GM18499 (cell line): ENCODE measurements around the gene HOXA6.

ENCODE experiments used
- ATAC-seq: cut with Tn5 transposase; IDR thresholded peaks from one replicate; pipeline ENCODE4 v1.9.1; 2021; ENCODE audit warnings: moderate number of reproducible peaks; ENCODE audit not compliant: insufficient read depth, unreplicated experiment

The HOXA6 gene

DNA sequence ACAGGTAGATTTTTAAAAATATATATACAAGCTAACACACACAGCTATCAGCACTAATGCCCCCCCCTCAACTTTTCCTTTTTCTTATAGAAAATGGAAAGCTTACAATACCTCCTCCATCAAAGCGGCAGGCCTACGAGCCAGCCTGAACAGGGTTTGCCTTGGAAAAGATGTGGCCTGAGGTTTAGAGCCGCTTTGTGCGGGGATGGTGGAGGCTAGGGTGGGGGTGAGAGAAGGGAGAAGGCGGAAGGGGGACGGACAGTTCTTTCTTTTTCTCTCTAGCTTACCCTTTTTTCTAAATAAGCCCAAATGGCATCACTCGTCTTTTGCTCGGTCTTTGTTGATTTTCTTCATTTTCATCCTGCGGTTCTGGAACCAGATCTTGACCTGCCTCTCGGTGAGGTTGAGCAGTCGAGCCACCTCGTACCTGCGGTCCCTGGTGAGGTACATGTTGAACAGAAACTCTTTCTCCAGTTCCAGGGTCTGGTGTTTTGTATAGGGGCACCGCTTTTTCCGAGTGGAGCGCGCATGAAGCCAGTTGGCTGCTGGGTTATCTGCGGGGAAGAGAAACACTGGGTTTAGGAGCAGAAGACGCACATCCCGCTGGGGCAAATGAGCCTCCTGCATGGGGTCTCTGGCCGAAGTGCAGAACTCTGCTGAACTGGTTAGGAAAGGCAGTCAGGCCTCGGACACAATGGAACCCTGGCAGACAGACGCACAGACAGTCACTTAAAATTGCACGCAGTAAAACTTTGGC lies 15.9 kb upstream of the HOXA6 start:
- no peak for ATAC-seq

GRCh38 chr7:27162561-27163287 lies 15.2 kb upstream of the HOXA6 start:
- no peak for ATAC-seq

- no peak for ATAC-seq
These were observed 14.4 kb upstream of the HOXA6 start for GRCh38 chr7:27161721-27162560.

DNA sequence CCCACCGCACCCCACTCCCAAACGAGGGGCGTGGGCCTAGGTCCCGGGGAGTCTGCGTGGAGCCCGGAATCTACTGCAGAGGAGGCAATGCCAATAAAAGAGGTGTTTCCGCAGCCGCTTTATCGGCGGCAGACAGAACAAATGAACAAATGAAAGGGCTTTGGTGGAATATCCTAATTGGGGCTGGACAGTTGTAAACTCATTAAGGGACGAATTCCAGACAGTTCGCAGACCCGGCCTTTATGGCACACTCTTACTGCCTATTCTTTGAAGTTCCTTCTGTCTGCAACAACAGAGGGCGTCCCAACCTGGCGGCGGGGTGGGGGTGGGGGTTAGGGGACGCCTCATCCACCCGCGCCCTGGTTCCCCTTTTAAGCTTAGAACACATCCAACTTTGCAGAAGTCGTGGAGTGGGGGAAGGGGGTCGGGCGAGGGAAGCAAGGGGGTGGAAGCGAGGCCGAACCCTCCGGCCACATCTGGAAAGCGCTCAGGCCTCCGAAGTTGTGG lies 13.7 kb upstream of the HOXA6 start:
- ATAC-seq = no peak

GRCh38 chr7:27160546-27161213 lies 13.1 kb upstream of the HOXA6 start:
- no peak for ATAC-seq

GRCh38 chr7:27160145-27160545 lies 12.6 kb upstream of the HOXA6 start:
- no peak for ATAC-seq

GRCh38 chr7:27159266-27160144 lies 11.9 kb upstream of the HOXA6 start:
- no peak for ATAC-seq

GRCh38 chr7:27158436-27159265 lies 11.1 kb upstream of the HOXA6 start:
- ATAC-seq = no peak

GRCh38 chr7:27157702-27158431 lies 10.3 kb upstream of the HOXA6 start:
- ATAC-seq = no peak

DNA sequence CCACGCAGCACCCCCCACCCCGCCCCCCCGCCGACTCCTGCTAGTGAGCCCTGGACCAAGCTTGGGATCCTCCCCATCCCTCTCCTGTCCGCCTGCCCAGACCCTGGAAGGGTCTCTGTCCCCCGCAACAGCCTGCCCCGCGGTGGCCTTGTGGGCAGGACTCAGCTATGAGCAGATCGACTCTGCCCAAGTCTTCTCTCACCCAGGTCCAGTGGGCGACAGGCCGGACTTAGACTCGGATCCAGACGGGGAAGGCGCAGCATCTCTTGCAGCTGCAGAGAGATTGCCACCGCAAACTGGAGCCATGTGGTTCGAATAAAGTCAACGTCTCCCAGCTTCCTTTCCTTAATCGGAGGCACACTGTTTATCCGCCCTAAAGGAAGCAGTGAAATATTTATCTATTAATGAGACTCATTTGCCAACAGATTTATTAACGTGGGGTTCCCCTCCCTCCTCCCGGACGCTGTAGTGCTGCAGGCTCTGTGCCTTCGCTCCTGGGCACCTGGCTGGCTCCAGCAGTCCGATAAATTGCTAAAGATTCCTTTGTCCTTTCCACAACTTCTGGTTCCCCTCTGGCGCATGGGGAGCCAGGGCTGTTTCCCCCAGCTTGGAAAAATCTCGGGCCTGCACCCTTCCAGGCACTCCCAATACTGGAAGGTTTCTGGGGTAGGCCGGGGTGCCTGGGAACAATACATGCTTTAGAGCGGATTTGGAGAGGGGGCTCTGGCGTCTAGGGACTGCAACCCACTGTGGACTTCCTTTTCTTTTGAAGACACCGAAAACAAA lies 9.5 kb upstream of the HOXA6 start:
- ATAC-seq = no peak

GRCh38 chr7:27156508-27156898 lies 8.9 kb upstream of the HOXA6 start, which contains the start of gene HOXA7:
Gene HOXA7 (minus strand): TSS chr7:27156675. CDS start chr7:27156545, 130 bp downstream.
- no peak for ATAC-seq

DNA sequence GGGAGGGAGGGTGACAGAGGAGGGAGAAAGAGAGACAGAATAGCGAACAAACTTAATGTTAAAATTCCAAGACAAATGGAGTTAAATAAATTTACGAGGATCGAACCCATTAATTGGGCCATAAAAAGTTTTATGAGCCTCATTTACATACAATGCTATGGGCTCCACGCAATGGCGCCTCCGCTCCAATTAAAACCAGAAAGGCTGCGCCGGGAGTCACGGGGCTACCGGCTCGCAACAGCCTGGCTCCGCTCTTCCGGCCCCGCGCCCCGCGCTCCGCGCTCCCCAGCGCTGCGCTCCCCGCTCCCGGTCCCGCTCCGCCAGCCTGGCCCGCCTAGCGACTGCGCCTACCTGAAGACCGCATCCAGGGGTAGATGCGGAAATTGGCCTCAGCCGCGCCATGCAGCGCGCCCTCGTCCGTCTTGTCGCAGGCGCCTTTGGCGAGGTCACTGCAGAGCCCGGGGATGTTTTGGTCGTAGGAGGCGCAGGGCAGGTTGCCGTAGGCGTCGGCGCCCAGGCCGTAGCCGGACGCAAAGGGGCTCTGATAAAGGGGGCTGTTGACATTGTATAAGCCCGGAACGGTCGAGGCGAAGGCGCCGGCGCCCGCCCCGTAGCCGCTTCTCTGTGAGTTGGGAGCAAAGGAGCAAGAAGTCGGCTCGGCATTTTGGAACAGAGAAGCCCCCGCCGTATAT lies 8.4 kb upstream of the HOXA6 start:
- no peak for ATAC-seq

DNA sequence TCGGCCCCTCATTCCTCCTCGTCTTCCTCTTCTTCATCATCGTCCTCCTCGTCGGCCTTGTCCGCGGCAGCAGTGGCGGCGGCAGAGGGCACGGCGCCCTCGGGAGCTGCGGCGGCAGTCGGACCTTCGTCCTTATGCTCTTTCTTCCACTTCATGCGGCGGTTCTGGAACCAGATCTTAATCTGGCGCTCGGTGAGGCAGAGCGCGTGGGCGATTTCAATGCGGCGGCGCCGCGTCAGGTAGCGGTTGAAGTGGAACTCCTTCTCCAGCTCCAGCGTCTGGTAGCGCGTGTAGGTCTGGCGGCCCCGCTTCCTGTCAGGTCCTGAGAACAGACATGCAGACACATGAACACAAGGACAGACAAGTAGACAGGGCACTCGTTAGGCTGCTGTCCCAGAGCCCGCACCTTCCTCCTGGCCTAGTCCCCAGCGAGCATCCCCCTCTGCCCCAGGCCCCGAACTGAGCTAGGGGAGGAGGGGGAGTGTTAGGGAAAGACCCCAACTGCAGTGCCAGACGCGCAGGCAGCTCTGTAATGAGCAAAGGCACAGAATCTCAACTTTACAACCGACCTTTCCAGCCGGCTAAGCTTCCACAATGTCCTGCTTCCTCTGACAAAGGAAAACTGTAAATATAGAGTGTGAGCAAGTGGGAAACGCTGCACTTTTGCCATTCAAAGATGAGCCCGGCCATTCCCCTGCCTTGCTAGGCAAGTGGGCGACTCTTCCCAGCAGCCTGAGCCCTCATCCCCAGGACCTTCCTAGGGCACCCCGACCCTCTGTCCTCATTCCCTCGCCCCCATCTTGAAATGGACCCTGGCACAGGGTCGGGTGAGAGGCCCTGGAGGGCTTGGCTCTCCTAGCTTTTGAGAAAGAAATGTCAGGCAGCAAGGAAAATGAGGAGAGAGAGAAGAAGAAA lies 7.6 kb upstream of the HOXA6 start:
- no peak for ATAC-seq

DNA sequence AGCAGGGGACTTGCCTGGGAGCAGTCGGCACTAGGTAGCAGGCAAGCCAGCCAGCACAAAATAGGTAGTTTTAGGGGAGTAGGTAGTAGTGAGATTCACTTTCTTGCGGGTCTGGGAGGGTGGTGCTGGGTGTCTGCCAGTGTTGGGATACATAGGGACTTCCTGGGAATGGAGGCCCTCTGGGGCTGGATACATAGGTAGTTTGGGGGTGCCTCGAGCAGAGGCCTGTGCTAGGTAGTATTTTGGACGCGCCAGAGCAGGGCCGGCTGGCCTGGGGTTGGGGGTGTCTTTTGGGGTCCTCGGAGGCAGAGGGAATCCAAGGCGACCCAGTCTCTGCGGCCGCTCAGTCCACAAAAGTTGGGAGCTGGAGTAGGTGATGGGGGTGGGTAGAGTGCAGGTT lies 6.8 kb upstream of the HOXA6 start:
- no peak for ATAC-seq

- ATAC-seq = no peak
These were observed 6.0 kb upstream of the HOXA6 start for GRCh38 chr7:27153526-27153925.
